ENCODE data around the gene FKBP1B.

Gene FKBP1B

DNA sequence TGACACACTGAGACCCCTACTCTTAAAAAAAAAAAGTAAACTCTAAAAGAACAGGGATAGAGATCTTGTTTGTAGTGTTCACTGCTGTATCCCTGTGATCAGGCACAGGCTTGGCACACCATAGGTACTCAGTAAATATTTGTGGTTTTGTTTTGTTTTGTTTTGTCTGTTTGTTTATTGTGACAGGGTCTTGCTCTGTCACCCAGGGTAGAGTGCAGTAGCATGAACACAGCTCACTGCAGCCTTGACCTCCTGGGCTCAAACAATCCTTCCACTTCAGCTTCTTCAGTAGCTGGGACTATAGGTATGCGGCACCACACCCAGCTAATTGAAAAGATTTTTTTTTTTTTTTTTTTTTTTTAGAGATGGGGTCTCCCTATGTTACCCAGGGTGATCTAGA, 3.4 kb downstream of the FKBP1B start:
- H3K4me3 ChIP-seq, result no peak overlapping the region
- H3K27ac ChIP-seq, result no peak overlapping the region

DNA sequence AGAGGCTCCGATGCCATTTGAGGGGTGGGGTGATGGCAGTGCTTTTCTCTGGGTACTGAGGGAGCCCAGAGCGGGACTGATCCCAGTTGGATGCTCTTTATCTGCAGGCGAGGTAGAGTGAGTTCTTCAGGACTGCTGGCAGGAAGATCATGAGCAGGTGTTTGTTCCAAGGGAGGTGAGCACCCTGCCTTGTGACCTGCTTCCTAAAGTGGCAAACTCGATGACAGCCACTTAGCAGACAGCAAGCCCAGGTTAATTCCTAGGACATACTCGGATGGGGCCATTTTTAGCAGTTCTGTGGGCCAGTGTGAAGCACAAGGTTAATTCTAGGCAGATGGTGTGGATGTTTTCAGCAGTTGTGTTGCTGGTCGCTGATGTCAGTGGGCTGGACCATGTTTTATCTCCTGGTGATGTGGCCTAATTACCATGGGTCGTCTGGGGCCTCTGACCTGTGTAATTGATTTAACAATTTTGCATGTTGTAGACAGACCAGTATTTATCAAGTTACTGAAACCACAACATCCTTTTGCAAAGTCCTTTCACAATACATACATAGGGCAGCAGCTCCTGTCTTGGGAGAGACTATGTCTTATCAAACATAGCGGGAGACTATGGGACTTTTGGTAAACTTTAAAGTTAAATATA, 4.9 kb downstream of the FKBP1B start:
- H3K27ac ChIP-seq, result no peak overlapping the region
- no peak overlapping the region for H3K4me3 ChIP-seq

DNA sequence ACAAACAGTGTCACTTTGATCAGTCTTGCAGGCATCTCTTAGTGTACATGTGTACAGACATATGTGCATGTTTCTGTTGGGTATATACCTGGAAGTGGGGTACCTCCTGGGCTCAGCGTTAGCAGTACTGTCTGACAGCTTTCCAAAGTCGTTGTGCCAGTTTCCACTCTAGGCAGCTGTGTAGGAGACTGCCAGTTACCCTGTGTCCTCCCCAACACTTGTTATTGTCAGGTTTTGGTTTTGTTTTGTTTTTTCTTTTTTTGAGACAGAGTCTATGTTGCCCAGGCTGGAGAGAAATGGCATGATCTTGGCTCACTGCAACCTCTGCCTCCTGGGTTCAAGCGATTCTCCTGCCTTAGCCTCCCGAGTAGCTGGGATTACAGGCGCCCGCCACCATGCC, 6.2 kb downstream of the FKBP1B start:
- Histone ChIP-seq H3K27ac (no peak overlapping the region), H3K4me3 (no peak overlapping the region)

DNA sequence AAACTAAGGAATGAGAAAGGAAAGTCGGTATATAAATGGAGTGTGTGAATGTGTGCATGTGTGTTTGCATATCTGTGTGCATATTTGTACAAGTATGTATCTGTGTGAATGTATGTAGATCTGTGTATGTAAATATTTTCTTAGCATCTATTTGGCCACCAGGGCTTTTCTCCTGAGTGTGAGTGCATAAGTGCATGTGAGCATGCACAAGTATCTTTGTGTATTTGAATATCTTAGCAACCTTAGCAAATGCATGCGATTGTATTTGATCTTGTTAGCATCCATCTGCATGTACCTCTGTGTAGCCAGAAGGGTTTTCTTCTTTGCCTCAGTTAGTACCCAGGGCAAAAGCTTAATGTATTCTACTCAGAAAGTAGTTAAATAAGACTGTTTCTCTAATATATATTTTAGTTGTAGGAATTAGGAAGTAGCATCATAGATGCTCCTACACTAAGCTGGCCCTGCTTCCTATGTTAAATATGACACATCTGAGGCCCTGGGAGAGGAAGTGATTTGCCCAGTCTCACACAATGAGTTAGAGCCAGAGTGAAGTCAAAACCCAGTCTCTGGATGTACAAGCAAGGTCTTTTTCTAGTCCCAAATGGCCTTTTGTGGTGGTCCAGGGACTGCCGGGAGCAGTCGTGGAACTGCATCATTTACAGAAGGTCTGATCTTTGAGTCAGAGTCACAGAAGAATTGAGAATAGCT, 9.2 kb downstream of the FKBP1B start:
- no peak overlapping the region for H3K4me3 ChIP-seq
- no peak overlapping the region for H3K27ac ChIP-seq

DNA sequence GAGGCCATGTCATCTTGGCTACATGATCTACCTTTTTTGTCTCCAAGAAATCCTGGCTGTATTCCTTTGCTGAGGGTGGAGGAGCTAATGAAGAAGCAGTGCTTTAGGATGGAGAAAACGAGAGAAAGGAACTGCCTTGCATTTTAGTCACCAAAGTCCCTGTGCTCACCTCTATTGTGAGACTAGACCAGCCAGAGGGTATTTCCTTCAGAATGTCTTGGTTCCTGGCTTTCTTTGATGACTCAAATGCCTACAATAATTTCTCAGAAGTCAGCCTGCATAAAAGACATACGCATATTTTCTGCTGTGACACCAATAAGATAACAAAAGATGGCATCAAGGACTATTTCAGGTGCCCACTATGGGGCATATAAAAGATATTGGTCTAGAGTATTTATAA, 15.8 kb downstream of the FKBP1B start:
- Histone ChIP-seq H3K27ac (no peak overlapping the region), H3K4me3 (no peak overlapping the region)

DNA sequence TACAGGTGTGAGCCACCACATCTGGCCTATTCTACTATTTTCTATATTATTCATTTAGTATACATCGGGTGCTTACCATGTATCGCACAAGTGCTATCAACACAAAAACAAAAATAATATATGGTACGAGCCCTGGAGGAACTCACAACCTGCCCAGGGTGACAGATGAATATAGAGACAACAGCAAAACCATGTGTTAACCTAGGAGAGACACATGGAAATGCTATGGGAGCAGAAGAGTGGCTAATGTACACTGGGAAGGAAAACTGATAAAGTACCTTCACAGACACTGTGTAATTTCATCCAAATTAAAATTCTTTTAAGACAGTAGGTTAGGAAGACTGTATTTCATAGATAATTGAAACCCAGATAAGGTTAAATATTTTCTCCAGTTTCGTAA, 22.7 kb downstream of the FKBP1B start:
- H3K27ac ChIP-seq, result no peak overlapping the region
- H3K4me3 ChIP-seq, result no peak overlapping the region

DNA sequence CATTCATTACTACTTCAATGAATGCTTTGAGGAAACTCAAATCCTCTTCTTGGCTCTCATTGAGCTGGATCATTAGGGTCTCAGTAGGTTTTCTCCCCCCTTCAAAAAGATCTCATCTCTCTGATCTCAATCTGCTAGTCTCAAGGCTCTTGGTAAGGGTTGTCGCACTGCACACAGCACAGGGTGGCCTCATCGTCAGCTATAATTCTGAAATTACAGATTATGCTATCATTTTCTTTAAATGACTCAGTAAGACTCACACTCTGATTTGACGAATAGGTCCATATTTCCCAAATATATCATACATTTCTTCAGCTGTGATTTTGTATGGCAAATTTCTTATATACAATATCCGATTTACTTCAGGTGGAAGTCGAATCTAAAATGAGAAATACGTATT, 24.3 kb downstream of the FKBP1B start:
- Histone ChIP-seq H3K27ac (no peak overlapping the region), H3K4me3 (no peak overlapping the region)

DNA sequence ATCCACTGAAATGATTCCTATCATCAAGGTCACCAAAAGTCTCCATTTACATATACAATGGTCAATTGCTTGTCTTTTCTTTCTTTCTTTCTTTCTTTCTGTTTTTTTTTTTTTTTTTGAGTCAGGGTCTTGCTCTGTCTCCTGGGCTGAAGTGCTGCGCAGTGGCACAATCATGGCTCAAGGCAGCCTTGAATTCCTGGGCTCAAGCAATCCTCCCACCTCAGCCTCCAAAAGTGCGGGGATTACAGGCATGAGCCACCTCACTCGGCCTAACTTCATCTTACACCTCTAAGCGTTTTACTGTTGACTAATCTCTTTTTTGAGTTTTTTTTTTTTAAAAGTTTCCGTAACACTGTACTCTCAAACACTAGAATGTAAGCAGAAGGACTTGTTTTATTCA, 25.7 kb downstream of the FKBP1B start:
- H3K4me3 ChIP-seq, result peak overlapping the region; percentile 66 to 83 (median 77)
- peak overlapping the region in 9 of 21 experiments; percentile 86 to 97 (median 91) for H3K27ac ChIP-seq

DNA sequence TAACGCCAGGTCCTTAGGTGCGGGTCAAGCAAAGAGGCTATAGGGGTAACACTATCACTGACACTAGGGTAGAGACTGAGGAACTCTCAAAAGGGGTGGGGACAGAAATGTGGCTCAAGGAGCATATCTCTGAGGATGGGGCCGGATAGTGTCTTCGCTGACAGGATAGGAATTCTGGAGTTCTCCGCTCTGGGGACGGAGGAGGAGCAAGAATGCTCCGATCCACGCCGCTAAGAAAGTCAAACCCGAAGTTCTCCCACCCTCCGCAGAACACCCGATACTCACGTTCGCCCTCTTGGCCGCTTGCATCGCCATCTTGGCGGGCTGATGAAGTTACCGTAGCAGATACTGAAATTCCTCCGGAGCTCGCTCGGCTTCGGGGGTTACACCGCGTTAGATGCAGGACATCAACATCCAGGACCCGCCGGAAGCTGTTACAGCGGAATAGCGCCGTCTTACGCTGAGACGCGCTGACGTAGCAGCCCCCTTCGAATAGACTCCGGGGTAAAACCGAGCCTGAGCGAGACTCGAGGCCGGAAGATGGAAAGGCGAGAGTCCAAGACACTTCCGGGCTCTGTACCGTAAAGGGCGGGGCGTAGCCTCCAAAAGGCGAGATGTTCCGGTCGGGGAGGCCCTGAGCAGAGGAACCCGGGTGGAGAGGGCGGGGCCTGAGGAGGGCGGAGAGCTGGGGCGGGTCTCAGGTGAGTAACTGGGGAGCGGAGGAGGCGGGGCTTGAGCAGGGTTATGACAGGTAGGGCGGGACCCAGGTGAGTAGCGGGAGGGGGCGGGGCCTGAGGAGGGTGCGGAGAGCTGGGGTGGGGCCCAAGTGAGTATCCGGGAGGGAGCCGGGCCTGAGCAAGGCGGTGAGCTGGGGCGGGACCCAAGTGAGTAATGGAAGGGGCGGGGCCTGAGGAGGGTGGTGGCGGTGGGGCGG, 26.6 kb downstream of the FKBP1B start, which contains the start of gene SF3B6:
SF3B6 (minus strand) TSS at position 412 of the 934 bp plus-strand sequence; CDS start at position 315, 97 bp downstream.
- Histone ChIP-seq H3K27ac (peak within 1 kb of the TSS; percentile 48 to 97 (median 90)), H3K4me3 (peak within 1 kb of the TSS; percentile 66 to 83 (median 77))

DNA sequence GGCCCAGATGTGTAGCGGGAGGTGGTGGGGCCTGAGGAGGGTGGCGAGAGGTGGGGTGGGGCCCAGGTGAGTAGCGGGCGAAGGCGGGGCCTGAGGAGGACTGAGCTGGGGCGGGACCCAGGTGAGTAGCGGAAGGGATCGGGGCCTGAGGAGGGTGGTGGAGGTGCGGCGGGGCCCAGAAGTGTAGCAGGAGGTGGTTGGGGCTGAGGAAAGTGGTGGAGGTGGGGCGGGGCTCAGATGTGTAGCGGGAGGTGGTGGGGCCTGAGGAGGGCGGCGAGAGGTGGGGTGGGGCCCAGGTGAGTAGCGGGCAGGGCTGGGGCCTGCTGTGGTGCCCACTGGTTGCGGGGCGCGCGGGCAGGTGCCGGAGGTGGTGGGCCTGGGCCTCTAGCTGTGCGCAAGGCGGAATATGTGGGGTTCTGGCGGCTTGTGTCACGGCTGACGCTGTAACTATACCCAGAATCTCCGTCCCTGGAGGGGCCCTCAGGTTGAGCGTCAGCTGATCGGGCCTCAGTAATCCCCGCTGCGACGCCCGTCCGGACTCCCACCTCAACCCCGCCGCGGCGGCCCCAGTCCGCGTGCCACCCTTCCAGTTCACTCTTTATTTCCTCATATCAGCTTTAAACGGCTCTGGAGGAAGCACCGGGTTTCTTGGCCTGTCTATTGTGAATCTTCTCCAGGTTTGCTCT, 27.5 kb downstream of the FKBP1B start:
- H3K4me3 ChIP-seq, result peak overlapping the region; percentile 66 to 83 (median 77)
- H3K27ac ChIP-seq, result peak overlapping the region; percentile 48 to 97 (median 90)

DNA sequence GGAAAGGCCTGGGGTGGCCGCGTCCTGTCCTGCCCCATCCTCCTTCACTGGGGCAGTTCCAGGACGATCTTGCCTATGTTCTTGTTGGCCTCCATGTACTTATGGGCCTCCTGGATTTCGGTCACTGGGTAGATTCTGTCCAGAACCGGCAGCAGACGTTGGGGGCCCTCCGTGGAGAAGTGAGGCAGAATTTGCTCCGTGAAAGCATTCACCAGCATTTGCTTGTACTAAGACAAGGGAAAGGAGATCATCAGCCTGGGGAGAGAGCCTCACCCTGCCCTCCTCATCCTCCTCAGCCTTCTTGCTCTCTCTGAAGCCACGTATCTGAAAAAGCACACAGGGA, 28.0 kb downstream of the FKBP1B start:
- peak overlapping the region; percentile 66 to 83 (median 77) for H3K4me3 ChIP-seq
- H3K27ac ChIP-seq, result peak overlapping the region; percentile 48 to 97 (median 90)

DNA sequence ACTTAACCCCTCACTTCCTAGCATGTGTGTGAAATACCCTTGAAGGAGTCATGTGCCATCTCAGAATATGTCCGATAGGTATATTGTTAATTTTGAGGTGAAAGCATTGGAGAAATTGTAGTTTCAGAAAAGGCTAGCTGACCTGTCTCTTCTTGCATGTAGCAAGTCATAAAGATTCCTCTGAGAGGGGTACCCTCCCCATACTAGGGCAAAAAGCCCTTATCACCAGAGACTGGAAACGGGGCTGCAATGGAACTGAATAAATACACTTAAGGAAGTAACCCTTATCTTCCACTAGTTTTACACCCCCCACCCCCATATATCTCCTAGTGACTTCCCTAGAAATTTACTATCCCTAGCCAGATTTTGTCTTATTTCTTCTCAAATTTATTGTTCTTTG, 28.3 kb downstream of the FKBP1B start:
- peak overlapping the region in 5 of 7 experiments; percentile 66 to 83 (median 77) for H3K4me3 ChIP-seq
- peak overlapping the region in 18 of 21 experiments; percentile 75 to 97 (median 91) for H3K27ac ChIP-seq

DNA sequence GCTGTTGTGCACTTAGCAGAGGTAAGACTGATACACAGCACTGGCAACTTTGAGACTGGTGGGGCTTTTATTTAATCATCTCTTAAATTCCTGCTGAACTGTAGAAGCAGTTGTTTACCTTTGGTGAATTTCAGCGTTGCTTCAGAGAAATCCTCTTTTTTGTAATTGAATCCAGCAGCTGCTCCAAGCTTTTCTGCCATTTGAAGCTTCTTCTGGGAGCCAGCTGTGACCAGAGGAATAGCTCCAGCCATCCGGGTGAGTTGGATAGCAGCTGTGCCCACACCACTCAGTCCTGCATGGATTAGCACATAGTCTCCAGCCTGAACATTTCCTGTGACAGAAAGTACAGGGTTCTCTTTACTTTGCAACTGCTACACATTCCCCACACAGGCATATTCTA, 31.2 kb downstream of the FKBP1B start:
- Histone ChIP-seq H3K4me3 (no peak overlapping the region), H3K27ac (no peak overlapping the region)

DNA sequence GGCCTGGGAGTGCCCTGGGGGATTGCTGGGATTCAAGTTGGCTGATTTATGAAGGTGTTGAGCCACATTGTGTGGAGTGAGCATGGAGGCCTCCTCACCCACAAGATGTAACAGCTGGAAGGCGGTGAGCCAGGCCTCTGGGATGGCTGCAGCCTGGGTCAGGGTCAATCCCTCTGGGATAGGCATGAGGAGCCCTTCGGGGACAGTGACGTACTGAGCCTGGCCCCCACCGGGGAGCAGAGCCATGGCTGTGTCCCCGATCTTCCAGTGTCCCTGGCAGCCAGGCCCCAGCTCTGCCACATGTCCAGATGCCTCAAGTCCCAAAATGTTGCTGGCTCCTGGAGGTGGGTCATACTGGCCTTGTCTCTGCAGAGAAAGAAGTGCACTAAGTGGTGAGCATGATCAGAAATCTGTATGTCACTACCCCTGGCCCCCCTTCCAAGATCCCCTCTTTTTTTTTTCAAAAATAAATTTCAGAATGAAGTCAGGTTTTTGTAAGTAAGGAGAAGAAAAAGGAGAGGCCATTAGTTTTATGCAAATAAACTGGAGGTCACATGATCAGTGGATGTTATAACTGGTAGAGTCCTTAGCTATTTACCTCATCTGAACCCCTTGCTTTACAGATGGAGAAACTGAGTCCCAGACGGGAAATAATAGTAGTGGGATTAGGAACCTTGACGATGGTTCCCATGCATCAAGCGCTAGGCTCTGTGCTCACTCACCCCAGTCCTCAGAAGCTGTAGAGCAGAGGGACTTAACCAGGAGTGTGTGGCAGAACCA, 33.4 kb downstream of the FKBP1B start:
- Histone ChIP-seq H3K4me3 (peak overlapping the region; percentile 39 to 64 (median 55)), H3K27ac (peak overlapping the region in 20 of 21 experiments; percentile 56 to 94 (median 85))

DNA sequence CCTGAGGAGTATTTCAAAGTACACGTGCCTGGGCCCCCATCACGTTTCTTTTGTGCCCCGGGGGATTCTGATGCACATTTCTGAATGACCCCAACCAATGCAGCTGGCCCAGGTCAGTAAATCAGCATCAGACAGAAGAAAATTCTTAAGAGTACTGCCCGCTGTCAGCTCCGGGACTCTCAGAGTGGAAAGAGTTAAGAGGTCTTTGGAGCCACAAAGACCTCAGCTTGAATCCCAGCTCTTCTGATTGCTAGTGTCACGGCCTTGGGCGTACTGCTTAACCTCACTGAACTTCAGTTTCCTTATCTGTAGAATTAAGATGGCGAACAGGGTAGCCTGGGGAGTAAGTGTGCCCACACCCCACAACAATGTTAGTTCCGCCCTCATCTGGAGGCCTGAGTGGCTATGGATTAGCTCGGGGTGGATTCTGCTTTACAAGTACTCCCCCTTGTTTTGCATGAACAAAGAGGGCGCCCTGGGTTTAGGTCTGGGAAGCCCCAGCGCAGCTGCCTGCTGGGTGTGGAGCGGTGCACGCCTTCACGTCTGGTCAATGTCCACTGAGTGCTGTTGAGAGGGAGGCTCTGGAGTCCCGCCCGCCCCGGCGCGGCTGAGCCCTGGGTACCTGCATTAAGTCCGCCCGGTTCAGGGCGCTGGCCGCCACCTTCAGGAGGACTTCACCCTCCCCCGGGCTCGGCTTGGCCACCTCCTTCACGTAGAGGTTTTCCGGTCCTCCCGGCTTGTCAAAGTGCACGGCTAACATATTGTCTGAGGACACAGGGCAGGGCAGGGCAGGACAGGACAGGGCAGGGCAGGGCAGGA, 34.2 kb downstream of the FKBP1B start:
- peak overlapping the region; percentile 39 to 64 (median 55) for H3K4me3 ChIP-seq
- peak overlapping the region; percentile 14 to 94 (median 84) for H3K27ac ChIP-seq

DNA sequence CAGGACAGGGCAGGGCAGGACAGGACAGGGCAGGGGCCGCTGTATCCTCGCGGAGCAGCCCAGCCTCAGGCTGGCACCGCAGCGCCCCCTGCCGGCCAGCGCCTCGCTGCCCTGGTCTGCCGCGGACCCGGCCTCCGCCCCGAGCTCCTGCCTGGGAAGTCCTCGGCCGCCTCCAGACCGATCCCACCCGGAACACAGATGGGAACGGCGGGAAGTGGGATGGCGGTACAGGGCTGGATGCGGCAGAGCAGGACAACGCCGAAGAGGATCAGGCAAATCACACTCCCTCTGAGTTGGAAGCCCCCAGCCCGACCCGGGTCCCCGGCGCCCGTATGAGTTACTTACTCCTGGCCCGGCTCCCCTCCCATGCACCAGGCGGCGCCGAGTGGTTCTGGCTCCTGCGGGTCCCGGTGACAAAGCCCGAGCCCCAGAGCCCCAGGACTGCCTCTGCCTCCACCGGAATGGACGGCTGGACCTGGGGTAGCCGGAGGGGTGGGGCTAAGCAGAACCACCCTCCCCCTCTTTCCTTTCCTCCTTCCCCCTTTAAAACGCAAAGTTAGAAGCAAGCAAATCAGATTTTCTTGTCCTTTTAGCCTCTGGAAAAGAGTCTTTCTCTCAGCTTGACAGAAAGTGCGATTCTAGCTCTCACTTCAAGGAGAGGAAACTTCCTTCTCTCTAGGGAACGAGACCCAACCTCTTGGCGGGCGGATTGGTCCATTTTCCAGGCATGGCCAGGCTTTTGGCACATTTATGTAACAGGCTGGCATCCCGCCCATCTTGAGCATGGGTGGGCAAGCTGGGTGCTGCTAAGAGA, 35.1 kb downstream of the FKBP1B start, which contains the start of gene TP53I3:
TP53I3 (minus strand) TSS at position 449 of the 814 bp plus-strand sequence. CDS start 508 bp downstream, outside the sequence.
- peak within 1 kb of the TSS; percentile 39 to 64 (median 55) for H3K4me3 ChIP-seq

DNA sequence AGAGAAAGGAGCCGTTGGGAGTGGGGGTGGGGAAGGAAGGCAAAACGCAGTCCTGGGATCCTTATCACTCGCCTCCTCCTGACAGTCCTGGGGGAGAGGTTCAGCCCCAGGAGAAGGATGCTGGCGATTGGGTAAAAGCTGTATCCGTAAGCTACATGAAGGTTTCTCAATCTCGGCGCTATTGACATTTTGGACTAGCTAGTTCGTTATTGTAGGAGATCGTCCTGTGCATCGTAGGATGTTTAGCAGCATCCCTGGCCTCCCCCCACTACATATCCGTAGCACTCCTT, 35.6 kb downstream of the FKBP1B start:
- Histone ChIP-seq H3K4me3 (peak overlapping the region; percentile 39 to 64 (median 55)), H3K27ac (peak overlapping the region; percentile 10 to 94 (median 84))

More for the DNA sequence above, 35.1 kb downstream of the FKBP1B start, which contains the start of gene TP53I3:
- peak within 1 kb of the TSS; percentile 14 to 94 (median 84) for H3K27ac ChIP-seq

Data from skin epidermis (tissue), 12 donors.